ENCODE results near the gene SPATA24. TPM values are rescaled to one million over a fixed set of nuclear protein-coding genes. Genes with fewer than 3 reads are reported as not detected.

The SPATA24 gene
- total RNA-seq, 1 experiment from 2014 or later, result 6.5 TPM

DNA sequence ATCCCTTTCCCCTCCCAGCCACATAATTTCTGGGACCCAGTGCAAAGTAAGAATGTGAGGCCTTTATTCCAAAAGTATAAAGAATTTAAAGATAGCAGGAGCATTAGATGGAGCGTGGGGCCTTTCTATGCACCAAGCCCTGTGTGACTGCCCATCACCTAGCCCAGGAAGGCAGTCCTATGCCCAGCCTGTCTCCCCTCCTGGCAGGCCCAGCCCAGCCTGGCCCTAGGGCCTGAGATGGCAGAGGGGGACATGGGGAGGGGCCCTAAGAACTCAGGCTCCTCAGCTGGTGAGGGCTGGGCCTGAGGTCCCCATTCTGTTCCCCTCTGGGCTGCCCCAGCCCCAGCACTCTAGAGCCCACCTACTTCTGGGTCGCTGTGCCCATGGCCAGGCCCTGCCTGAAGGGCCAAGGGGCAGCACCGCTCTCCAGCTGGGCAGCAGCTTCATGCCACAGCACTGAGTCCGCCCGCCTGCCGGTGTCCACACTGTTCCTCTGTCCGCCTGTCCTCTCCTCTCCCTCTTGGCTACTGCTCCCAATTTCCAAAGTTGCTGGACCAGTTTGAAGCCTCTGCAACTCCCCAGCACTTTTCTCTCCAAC lies 19.8 kb downstream of the SPATA24 start:
- H3K4me3 ChIP-seq, result no peak overlapping the region
- H3K27ac ChIP-seq, result no peak overlapping the region
- ChIA-PET POLR2A (ENCODE audit: unreplicated experiment) (no interaction called here), CTCF (interaction anchor here (1.2 kb wide), 1 partner anchor 1013 kb away, joined by 5 read pairs; no protein-coding TSS in a partner anchor)
- DNase-seq, result peak in 1 of 2 experiments; percentile 38
- peaks cover 30% of the 10 kb centered on the region for H3F3A ChIP-seq (ENCODE audit: insufficient read depth, low read depth)
- H2AFZ ChIP-seq, result no peak overlapping the region
- no TSS peak for BruUV-seq (replicated peaks)
- no peaks in the 10 kb centered on the region for H3K36me3 ChIP-seq (ENCODE audit: low read depth)
- peak overlapping the region; percentile 55; the same call in 1 of the 2 replicates for H3K4me2 ChIP-seq
- TF ChIP-seq EZH2 (IDR thresholded peaks at IDR 0.05; ENCODE audit: low read depth), result no peak
- TF ChIP-seq, protein P1, sequence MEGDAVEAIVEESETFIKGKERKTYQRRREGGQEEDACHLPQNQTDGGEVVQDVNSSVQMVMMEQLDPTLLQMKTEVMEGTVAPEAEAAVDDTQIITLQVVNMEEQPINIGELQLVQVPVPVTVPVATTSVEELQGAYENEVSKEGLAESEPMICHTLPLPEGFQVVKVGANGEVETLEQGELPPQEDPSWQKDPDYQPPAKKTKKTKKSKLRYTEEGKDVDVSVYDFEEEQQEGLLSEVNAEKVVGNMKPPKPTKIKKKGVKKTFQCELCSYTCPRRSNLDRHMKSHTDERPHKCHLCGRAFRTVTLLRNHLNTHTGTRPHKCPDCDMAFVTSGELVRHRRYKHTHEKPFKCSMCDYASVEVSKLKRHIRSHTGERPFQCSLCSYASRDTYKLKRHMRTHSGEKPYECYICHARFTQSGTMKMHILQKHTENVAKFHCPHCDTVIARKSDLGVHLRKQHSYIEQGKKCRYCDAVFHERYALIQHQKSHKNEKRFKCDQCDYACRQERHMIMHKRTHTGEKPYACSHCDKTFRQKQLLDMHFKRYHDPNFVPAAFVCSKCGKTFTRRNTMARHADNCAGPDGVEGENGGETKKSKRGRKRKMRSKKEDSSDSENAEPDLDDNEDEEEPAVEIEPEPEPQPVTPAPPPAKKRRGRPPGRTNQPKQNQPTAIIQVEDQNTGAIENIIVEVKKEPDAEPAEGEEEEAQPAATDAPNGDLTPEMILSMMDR (conservative IDR thresholded peaks at IDR 0.05), result no peak
- no peaks in the 10 kb centered on the region for H3K9me3 ChIP-seq (ENCODE audit: insufficient read depth, low read depth)
- H3K9me2 ChIP-seq (ENCODE audit: insufficient read depth), result no peaks in the 10 kb centered on the region
- H4K20me1 ChIP-seq (ENCODE audit: insufficient read depth), result no peaks in the 10 kb centered on the region
- H3K79me2 ChIP-seq (ENCODE audit: low read depth), result no peaks in the 10 kb centered on the region
- intact Hi-C loops (cut with micrococcal nuclease; ENCODE audit: unreplicated experiment), result no loop called here
- H3K4me1 ChIP-seq (replicated peaks; ENCODE audit: insufficient read depth), result peaks cover 49% of the 10 kb centered on the region
- H3K27me3 ChIP-seq (ENCODE audit: insufficient read depth, low read depth), result no peaks in the 10 kb centered on the region

DNA sequence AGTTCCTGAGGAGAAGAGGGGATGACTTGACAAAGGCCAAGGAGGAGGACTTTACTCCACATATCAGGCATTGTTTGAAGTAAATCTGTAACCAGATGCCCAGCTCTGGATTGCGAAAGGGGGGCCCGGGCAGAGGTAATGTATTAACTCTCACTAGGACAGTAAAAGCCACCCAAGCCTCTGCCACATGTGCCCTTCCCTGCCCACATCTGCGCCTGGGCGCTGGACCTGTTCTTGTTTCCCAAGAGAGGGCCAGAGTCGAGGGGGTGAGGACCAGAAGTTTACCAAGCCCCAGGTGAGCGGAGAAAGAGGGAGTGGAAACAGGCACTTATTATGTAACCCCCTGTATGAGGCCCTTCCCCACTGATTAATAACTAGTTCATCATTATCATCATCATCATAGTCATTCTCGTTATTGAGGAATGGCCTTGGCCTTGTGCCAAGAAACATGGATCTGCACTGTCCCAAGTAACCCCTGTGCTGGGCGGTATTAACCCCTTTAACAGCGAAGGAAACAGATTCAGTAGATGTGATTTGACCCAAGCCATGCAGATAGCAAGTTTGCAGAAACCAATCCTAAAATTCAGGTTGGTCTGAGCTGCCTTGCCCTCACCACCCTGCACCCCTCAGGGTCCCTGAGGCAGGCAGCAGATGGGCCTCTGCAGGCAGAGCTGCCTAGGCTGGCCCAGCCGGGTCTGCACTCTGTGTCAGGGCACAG lies 20.5 kb downstream of the SPATA24 start, which contains the start of gene SLC23A1:
TSS of gene SLC23A1 (minus strand) at position 23 of the 718 bp plus-strand sequence. CDS start 44 bp downstream, outside the sequence.
- Histone ChIP-seq H2AFZ (no peak within 1 kb of the TSS), H3K9me2 (ENCODE audit: insufficient read depth) (no peaks in the 10 kb centered on the region), H3K4me1 (replicated peaks; ENCODE audit: insufficient read depth) (peaks cover 49% of the 10 kb centered on the region), H4K20me1 (ENCODE audit: insufficient read depth) (no peaks in the 10 kb centered on the region), H3F3A (ENCODE audit: insufficient read depth, low read depth) (peaks cover 30% of the 10 kb centered on the region), H3K4me2 (peak within 1 kb of the TSS; percentile 61), H3K9me3 (ENCODE audit: insufficient read depth, low read depth) (no peaks in the 10 kb centered on the region), H3K27me3 (ENCODE audit: insufficient read depth, low read depth) (no peaks in the 10 kb centered on the region), H3K4me3 (no peak within 1 kb of the TSS), H3K36me3 (ENCODE audit: low read depth) (no peaks in the 10 kb centered on the region), H3K79me2 (ENCODE audit: low read depth) (no peaks in the 10 kb centered on the region), H3K27ac (0 out of 2 replicates have a peak within 1 kb of the TSS, but pooled peaks have one; percentile 23)
- TF ChIP-seq EZH2 (IDR thresholded peaks at IDR 0.05; ENCODE audit: low read depth), result no peak
- TF ChIP-seq, protein P1 (conservative IDR thresholded peaks at IDR 0.05), result no peak
- DNase-seq, result peak; percentile 53 to 72
- no TSS peak for BruUV-seq (replicated peaks)
- POLR2A ChIA-PET (ENCODE audit: unreplicated experiment), result interaction anchor here (0.5 to 0.6 kb wide), 2 partner anchors 297 to 1171 kb away, joined by 5 to 6 read pairs; no protein-coding TSS in a partner anchor
- CTCF ChIA-PET, result interaction anchor here (0.6 kb wide), 2 partner anchors 10 to 15 kb away, joined by 3 to 5 read pairs; no protein-coding TSS in a partner anchor
- intact Hi-C loops (cut with micrococcal nuclease; ENCODE audit: unreplicated experiment), result no loop called here

GRCh38 chr5:139382807-139383206 lies 21.1 kb downstream of the SPATA24 start:
- Histone ChIP-seq H3K4me2 (peak overlapping the region; percentile 61), H3F3A (ENCODE audit: insufficient read depth, low read depth) (peaks cover 30% of the 10 kb centered on the region), H4K20me1 (ENCODE audit: insufficient read depth) (no peaks in the 10 kb centered on the region), H3K79me2 (ENCODE audit: low read depth) (no peaks in the 10 kb centered on the region), H3K27ac (0 out of 2 replicates have a peak overlapping the region, but pooled peaks have one; percentile 23), H2AFZ (no peak overlapping the region), H3K4me1 (replicated peaks; ENCODE audit: insufficient read depth) (peaks cover 49% of the 10 kb centered on the region), H3K9me3 (ENCODE audit: insufficient read depth, low read depth) (no peaks in the 10 kb centered on the region), H3K27me3 (ENCODE audit: insufficient read depth, low read depth) (no peaks in the 10 kb centered on the region), H3K36me3 (ENCODE audit: low read depth) (no peaks in the 10 kb centered on the region), H3K4me3 (no peak overlapping the region), H3K9me2 (ENCODE audit: insufficient read depth) (no peaks in the 10 kb centered on the region)
- POLR2A ChIA-PET (ENCODE audit: unreplicated experiment), result interaction anchor here (0.5 to 0.6 kb wide), 2 partner anchors 296 to 1170 kb away, joined by 5 to 6 read pairs; no protein-coding TSS in a partner anchor
- CTCF ChIA-PET, result interaction anchor here (0.6 kb wide), 2 partner anchors 9 to 15 kb away, joined by 3 to 5 read pairs; no protein-coding TSS in a partner anchor
- TF ChIP-seq, protein P1 (conservative IDR thresholded peaks at IDR 0.05), result no peak
- no peak for TF ChIP-seq EZH2 (IDR thresholded peaks at IDR 0.05; ENCODE audit: low read depth)
- BruUV-seq (replicated peaks), result no TSS peak
- DNase-seq, result no peak
- intact Hi-C loops (cut with micrococcal nuclease; ENCODE audit: unreplicated experiment), result no loop called here
